Measurements from ENCODE around the gene MPZL3.

The MPZL3 gene

DNA sequence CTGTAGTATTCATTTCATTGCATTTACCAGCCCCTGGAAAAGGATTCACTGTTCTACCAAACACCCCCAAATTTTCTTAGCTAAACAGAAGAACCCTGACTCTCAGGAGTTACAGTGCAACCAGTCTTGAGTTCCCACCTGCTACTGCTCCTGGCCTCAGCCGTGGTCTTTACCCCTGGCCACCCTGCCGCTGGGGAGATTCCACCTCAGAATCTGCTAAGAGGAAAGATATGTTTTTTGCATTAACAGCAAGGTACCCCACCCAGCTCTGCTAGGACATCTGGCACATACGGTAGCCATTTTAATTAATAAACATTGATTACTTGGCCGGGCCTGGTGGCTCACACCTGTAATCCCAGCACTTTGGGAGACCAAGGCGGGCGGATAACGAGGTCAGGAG is 36.4 kb downstream of the MPZL3 start:
- Histone ChIP-seq H3K27me3 (ENCODE audit: insufficient read depth, low read depth) (no peaks in the 10 kb centered on the region; the same call in 1 of the 2 replicates), H3K27ac (no peak overlapping the region)

GRCh38 chr11:118215262-118215661 is 36.9 kb downstream of the MPZL3 start:
- Histone ChIP-seq H3K4me3 (IDR thresholded peaks at IDR 0.05; ENCODE audit: insufficient read depth, low read depth, low read length) (no peak overlapping the region), H3K36me3 (ENCODE audit: insufficient read depth) (no peaks in the 10 kb centered on the region), H3K79me2 (ENCODE audit: insufficient read depth, low read depth) (no peaks in the 10 kb centered on the region), H2AFZ (ENCODE audit: low read depth) (no peak overlapping the region), H3K27me3 (ENCODE audit: insufficient read depth, low read depth) (no peaks in the 10 kb centered on the region; the same call in 1 of the 2 replicates), H3K27ac (no peak overlapping the region), H3K9ac (no peak overlapping the region), H4K20me1 (ENCODE audit: insufficient read depth) (no peaks in the 10 kb centered on the region), H3K4me1 (ENCODE audit: low read depth, poor library complexity, severe bottlenecking) (peaks cover 12% of the 10 kb centered on the region), H3K4me2 (no peak overlapping the region)
- no peak for TF ChIP-seq CTCF (conservative IDR thresholded peaks at IDR 0.05; ENCODE audit: low read depth, low read length)

More for the DNA sequence above, 36.4 kb downstream of the MPZL3 start:
- H3K36me3 ChIP-seq (ENCODE audit: insufficient read depth) = no peaks in the 10 kb centered on the region
- H3K4me3 ChIP-seq (IDR thresholded peaks at IDR 0.05; ENCODE audit: insufficient read depth, low read depth, low read length) = no peak overlapping the region
- no peak overlapping the region for H2AFZ ChIP-seq (ENCODE audit: low read depth)
- H3K4me1 ChIP-seq (ENCODE audit: low read depth, poor library complexity, severe bottlenecking) = peaks cover 12% of the 10 kb centered on the region
- H3K4me2 ChIP-seq = no peak overlapping the region
- no peak overlapping the region for H3K9ac ChIP-seq
- no peaks in the 10 kb centered on the region for H4K20me1 ChIP-seq (ENCODE audit: insufficient read depth)
- TF ChIP-seq CTCF (conservative IDR thresholded peaks at IDR 0.05; ENCODE audit: low read depth, low read length) = no peak
- no peaks in the 10 kb centered on the region for H3K79me2 ChIP-seq (ENCODE audit: insufficient read depth, low read depth)

DNA sequence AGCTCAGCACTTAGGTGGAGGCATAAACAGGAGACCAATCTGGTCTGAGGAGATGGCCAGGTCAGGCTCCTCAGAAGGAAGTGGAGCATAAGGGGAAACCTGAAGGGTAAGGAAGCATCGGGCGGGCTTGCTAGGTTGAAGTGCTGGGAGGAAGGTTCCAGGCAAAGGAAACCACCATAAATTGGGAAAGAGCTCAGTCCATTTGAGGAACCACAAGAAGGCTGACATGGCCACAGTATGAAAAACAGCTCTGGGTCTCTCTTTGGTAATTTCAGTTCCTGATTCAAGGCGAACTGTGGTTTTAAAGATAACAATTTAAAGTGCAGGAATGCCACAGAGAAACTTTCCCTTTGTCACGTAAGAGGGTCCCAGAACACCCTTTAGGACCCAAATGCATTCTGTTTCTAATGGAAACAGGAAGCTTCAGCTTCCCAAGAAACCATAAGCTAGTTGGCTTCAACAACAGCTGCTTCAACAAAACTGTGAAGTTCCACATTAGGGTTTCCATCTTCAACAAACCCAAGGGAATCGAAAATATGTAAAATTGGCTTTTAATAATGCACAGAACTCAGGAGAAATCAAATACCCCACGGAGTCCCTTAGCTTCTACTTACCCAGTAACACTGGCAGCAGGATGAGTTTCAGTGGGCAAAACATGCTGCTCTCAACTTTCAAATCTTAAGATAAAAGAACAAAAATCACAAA is 37.8 kb downstream of the MPZL3 start:
- Histone ChIP-seq H3K4me2 (0 out of 2 replicates have a peak overlapping the region, but pooled peaks have one; percentile 4), H3K4me3 (IDR thresholded peaks at IDR 0.05; ENCODE audit: insufficient read depth, low read depth, low read length) (no peak overlapping the region), H3K27me3 (ENCODE audit: insufficient read depth, low read depth) (no peaks in the 10 kb centered on the region; the same call in 1 of the 2 replicates), H3K27ac (no peak overlapping the region), H3K9ac (no peak overlapping the region), H3K79me2 (ENCODE audit: insufficient read depth, low read depth) (no peaks in the 10 kb centered on the region), H2AFZ (ENCODE audit: low read depth) (no peak overlapping the region), H3K36me3 (ENCODE audit: insufficient read depth) (no peaks in the 10 kb centered on the region), H4K20me1 (ENCODE audit: insufficient read depth) (no peaks in the 10 kb centered on the region), H3K4me1 (ENCODE audit: low read depth, poor library complexity, severe bottlenecking) (peaks cover 12% of the 10 kb centered on the region)
- TF ChIP-seq CTCF (conservative IDR thresholded peaks at IDR 0.05; ENCODE audit: low read depth, low read length) = no peak

DNA sequence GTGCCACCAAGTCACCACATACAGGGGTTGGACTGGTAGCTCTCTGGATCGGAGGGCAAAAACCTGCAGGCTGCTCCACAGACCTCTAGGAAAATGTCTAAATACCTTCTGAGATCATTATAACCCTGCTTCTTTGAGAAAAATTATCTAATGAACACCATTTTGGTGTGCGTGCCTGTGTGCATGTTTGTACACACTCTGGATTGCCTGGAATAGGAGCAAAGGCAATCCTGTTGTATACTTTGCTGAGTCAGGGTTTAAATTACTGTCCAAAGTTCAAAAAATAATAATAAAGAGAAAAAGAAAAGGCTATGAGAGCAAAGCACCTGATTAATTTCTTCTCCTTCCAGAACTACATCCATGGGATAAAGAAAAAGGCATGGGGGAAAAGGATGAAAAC is 38.4 kb downstream of the MPZL3 start:
- no peak overlapping the region for H2AFZ ChIP-seq (ENCODE audit: low read depth)
- H3K79me2 ChIP-seq (ENCODE audit: insufficient read depth, low read depth) = no peaks in the 10 kb centered on the region
- no peak for TF ChIP-seq CTCF (conservative IDR thresholded peaks at IDR 0.05; ENCODE audit: low read depth, low read length)
- no peak overlapping the region for H3K4me3 ChIP-seq (IDR thresholded peaks at IDR 0.05; ENCODE audit: insufficient read depth, low read depth, low read length)
- no peaks in the 10 kb centered on the region for H3K36me3 ChIP-seq (ENCODE audit: insufficient read depth)
- H3K4me1 ChIP-seq (ENCODE audit: low read depth, poor library complexity, severe bottlenecking) = peaks cover 12% of the 10 kb centered on the region
- no peak overlapping the region for H3K27ac ChIP-seq
- H3K9ac ChIP-seq = no peak overlapping the region
- no peak overlapping the region for H3K4me2 ChIP-seq
- no peaks in the 10 kb centered on the region; the same call in 1 of the 2 replicates for H3K27me3 ChIP-seq (ENCODE audit: insufficient read depth, low read depth)
- no peaks in the 10 kb centered on the region for H4K20me1 ChIP-seq (ENCODE audit: insufficient read depth)

All from KMS-11 (cell line).